Pulmonary artery endothelial cell (primary cell): ENCODE measurements around the gene HLA-DQA2. TPM values are rescaled to one million over a fixed set of nuclear protein-coding genes. Genes with fewer than 3 reads are reported as not detected.
"Not testable (repeated sequence)": the region's sequence is repeated elsewhere in the genome, so short reads cannot be mapped to it uniquely, and the experiment has no call there.

Experiments used
- DNase-seq: peaks from one replicate; pipeline ENCODE4 v3.0.0-alpha.2; 2011; ENCODE audit warnings: low read depth, low spot score
- total RNA-seq: library from RNA; depleted of rRNA; stranded (reverse); fragments of >200 nt; gene quantifications from 2 replicates; pipeline ENCODE4 v1.2.3, GENCODE V29; 2014

The HLA-DQA2 gene
- total RNA-seq = not detected in 2 replicates

GRCh38 chr6:32741031-32741960 lies at the start of gene HLA-DQA2:
Gene HLA-DQA2 (plus strand): TSS chr6:32741391. CDS start chr6:32741444, 53 bp downstream.
- no peak for DNase-seq

GRCh38 chr6:32692019-32692418 lies 49.2 kb upstream of the HLA-DQA2 start:
- no peak for DNase-seq

GRCh38 chr6:32697031-32697430 lies 44.2 kb upstream of the HLA-DQA2 start:
- DNase-seq = no peak

- DNase-seq = peak; percentile 11
Measured at GRCh38 chr6:32700391-32701040, 40.7 kb upstream of the HLA-DQA2 start.

GRCh38 chr6:32703347-32703746 lies 37.8 kb upstream of the HLA-DQA2 start:
- no peak for DNase-seq

GRCh38 chr6:32705164-32705563 lies 36.0 kb upstream of the HLA-DQA2 start:
- DNase-seq = not testable (repeated sequence)

- DNase-seq = no peak
Measured at GRCh38 chr6:32709625-32710024, 31.6 kb upstream of the HLA-DQA2 start.

- no peak for DNase-seq
Measured at GRCh38 chr6:32713241-32713640, 27.9 kb upstream of the HLA-DQA2 start.

GRCh38 chr6:32716396-32716795 lies 24.8 kb upstream of the HLA-DQA2 start:
- DNase-seq = no peak

- DNase-seq = no peak
Measured at GRCh38 chr6:32718879-32719278, 22.3 kb upstream of the HLA-DQA2 start.

GRCh38 chr6:32738126-32738525 lies 3.1 kb upstream of the HLA-DQA2 start:
- DNase-seq = no peak

GRCh38 chr6:32742374-32742773 lies 1.2 kb downstream of the HLA-DQA2 start:
- DNase-seq = no peak

- DNase-seq = no peak
Measured at GRCh38 chr6:32744776-32745175, 3.6 kb downstream of the HLA-DQA2 start.

- DNase-seq = not testable (repeated sequence)
Measured at GRCh38 chr6:32745649-32746048, 4.5 kb downstream of the HLA-DQA2 start.

GRCh38 chr6:32752580-32752979 lies 11.4 kb downstream of the HLA-DQA2 start:
- no peak for DNase-seq

- no peak for DNase-seq
Measured at GRCh38 chr6:32759669-32760068, 18.5 kb downstream of the HLA-DQA2 start.

GRCh38 chr6:32761072-32761471 lies 19.9 kb downstream of the HLA-DQA2 start:
- no peak for DNase-seq

- no peak for DNase-seq
Measured at GRCh38 chr6:32761548-32761947, 20.4 kb downstream of the HLA-DQA2 start.

GRCh38 chr6:32763421-32763820 lies 22.2 kb downstream of the HLA-DQA2 start, which contains the start of gene HLA-DQB2:
Gene HLA-DQB2 (minus strand): TSS chr6:32763532. CDS start chr6:32763470, 62 bp downstream.
- no peak for DNase-seq

GRCh38 chr6:32764048-32764447 lies 22.9 kb downstream of the HLA-DQA2 start:
- no peak for DNase-seq

GRCh38 chr6:32772656-32773055 lies 31.5 kb downstream of the HLA-DQA2 start:
- DNase-seq = no peak

- DNase-seq = no peak
Measured at GRCh38 chr6:32774426-32774825, 33.2 kb downstream of the HLA-DQA2 start.
